ENCODE data around the gene SIPA1L3. TPM values are rescaled to one million over a fixed set of nuclear protein-coding genes. Genes with fewer than 3 reads are reported as not detected.

Gene SIPA1L3
- total and polyA plus RNA-seq, 12 donors, result 2.2 to 24.1 (median 11.8) TPM

DNA sequence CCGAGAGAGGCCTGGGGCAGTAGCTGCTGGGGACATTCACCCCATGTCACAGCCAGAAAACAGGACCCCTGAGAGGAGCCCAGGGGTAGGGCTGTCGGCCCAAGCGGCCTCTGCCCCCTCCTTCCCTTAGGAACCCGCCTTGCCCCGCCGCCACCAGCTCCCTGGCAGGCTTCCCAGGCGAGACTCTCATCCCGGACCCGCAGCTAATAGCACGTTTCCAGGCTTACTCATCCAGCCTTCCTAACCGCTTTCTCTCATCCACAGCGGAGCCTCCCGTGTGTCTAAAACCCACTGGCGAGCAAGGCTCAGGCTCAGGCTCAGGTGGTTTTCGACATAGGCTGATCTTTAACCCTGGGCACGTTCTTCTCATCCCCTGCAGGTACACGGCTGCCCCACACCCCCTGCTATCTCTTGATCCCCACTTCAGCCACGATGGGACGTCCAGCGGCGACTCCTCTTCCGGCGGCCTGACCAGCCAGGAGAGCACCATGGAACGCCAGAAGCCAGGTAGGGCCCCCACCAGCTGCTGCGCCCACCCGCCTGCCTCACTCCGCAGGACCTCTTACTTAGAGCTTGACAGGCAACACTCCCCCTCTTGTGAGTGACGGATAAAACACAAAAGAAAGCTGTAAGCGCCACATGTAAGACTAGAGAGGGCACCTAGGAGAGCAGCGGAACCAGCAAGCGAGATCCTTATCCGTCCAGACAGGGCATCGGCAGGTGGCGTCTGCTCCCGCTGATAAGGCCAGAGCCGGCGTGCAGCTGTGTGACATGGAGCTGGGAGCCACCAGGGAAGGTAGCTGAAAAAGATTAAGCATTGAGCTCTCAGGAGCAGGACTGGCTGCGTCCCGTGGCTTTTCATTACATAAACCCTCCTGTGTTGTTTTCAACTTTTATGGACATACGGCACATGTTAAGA, 245.7 kb downstream of the SIPA1L3 start:
- no peaks in the 10 kb centered on the region for H3K4me1 ChIP-seq (replicated peaks in 1 of 2)
- TF ChIP-seq POLR2A (IDR thresholded peaks at IDR 0.05), result no peak
- TF ChIP-seq, protein P1, sequence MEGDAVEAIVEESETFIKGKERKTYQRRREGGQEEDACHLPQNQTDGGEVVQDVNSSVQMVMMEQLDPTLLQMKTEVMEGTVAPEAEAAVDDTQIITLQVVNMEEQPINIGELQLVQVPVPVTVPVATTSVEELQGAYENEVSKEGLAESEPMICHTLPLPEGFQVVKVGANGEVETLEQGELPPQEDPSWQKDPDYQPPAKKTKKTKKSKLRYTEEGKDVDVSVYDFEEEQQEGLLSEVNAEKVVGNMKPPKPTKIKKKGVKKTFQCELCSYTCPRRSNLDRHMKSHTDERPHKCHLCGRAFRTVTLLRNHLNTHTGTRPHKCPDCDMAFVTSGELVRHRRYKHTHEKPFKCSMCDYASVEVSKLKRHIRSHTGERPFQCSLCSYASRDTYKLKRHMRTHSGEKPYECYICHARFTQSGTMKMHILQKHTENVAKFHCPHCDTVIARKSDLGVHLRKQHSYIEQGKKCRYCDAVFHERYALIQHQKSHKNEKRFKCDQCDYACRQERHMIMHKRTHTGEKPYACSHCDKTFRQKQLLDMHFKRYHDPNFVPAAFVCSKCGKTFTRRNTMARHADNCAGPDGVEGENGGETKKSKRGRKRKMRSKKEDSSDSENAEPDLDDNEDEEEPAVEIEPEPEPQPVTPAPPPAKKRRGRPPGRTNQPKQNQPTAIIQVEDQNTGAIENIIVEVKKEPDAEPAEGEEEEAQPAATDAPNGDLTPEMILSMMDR (IDR thresholded peaks at IDR 0.05), result no peak
- no peak overlapping the region for H3K27ac ChIP-seq
- peak in 1 of 7 donors; percentile 67 for DNase-seq
- intact Hi-C loops (cut with DNase I), result no loop called here
- no peaks in the 10 kb centered on the region for H3K27me3 ChIP-seq
- H3K4me3 ChIP-seq, result no peak overlapping the region
- WGBS, 4 donors, result 91 to 95% (median 93%) methylated on average over 33 to 40 of the region's 40 CpGs
- peaks cover 0 to 4% of the 10 kb centered on the region in 2 donors for H3K36me3 ChIP-seq (replicated peaks in 1 of 2)
- no peaks in the 10 kb centered on the region for H3K9me3 ChIP-seq (replicated peaks in 1 of 3)

DNA sequence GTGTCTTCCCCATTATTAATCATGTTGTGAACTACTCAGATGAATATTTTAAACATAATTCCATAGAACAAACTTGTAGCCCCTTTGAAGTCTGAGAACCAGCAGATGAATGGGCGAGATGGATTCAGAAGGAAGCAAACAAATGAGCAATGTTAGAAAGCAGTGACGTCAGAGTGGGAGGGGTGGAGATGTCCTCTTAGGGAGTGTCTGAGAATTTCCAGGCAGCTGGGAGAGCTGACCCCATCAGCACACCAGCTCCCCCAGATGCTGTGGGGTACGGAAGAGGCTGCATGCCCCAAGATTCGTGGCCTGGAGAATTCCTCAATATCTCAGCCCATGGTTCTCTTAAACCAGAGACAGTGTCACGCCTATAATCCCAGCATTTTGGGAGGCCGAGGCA, 248.4 kb downstream of the SIPA1L3 start:
- Histone ChIP-seq H3K27ac (no peak overlapping the region), H3K27me3 (no peaks in the 10 kb centered on the region), H3K36me3 (replicated peaks in 1 of 2) (peaks cover 0 to 4% of the 10 kb centered on the region in 2 donors), H3K9me3 (replicated peaks in 1 of 3) (no peaks in the 10 kb centered on the region), H3K4me3 (no peak overlapping the region), H3K4me1 (replicated peaks in 1 of 2) (no peaks in the 10 kb centered on the region)
- intact Hi-C loops (cut with DNase I), result no loop called here
- TF ChIP-seq POLR2A (IDR thresholded peaks at IDR 0.05), result no peak
- TF ChIP-seq, protein P1 (IDR thresholded peaks at IDR 0.05), result no peak
- WGBS, 4 donors, result 79 to 86% (median 82%) methylated on average over 6 of the region's 6 CpGs
- DNase-seq, result no peak

DNA sequence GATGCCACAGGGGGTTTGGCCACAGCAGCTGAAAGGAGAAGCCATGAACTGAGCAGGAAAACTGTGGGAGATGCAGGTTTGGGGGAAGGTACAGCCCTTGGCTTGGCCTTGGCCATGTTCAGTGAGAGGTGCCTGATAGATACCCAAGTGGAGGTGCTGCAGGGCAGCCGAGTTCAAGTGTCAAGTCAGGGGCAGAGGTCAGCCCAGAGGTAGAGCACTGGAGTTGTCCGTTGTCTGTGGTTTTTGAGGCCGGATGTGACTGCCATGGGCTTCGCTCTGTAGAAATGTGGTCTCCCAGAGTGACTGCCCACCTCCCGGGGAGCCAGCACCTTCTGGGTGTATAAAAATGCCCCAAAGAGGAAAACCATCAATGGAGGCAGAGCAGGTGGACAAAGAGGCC, 251.7 kb downstream of the SIPA1L3 start:
- DNase-seq, result no peak
- no peaks in the 10 kb centered on the region for H3K36me3 ChIP-seq (replicated peaks in 1 of 2)
- TF ChIP-seq, protein P1 (IDR thresholded peaks at IDR 0.05), result no peak
- TF ChIP-seq POLR2A (IDR thresholded peaks at IDR 0.05), result no peak
- no peaks in the 10 kb centered on the region for H3K4me1 ChIP-seq (replicated peaks in 1 of 2)
- intact Hi-C loops (cut with DNase I), result no loop called here
- H3K9me3 ChIP-seq (replicated peaks in 1 of 3), result no peaks in the 10 kb centered on the region
- H3K4me3 ChIP-seq, result no peak overlapping the region
- no peak overlapping the region for H3K27ac ChIP-seq
- WGBS, 4 donors, result 87 to 91% (median 91%) methylated on average over 4 to 5 of the region's 5 CpGs
- no peaks in the 10 kb centered on the region for H3K27me3 ChIP-seq

DNA sequence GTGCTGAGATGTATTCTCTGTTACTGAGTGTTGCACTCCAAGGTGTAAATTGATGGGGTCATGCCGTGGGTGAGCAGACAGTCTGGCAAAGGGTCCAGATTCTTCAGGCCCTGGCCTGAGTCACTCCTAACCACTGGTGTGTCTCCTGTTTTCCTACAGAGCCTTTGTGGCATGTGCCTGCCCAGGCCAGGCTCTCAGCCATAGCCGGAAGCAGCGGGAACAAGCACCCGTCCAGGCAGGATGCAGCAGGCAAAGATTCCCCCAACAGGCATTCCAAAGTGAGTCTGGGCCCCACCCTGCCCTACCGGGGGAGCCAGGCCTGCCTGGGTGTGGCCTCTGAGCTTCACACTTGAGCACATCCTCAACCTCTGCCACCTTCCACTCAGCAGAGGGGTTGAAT, 255.1 kb downstream of the SIPA1L3 start:
- intact Hi-C loops (cut with DNase I), result no loop called here
- no peak for DNase-seq
- no peak overlapping the region for H3K27ac ChIP-seq
- H3K4me3 ChIP-seq, result no peak overlapping the region
- WGBS, 4 donors, result 90 to 97% (median 96%) methylated on average over 4 to 5 of the region's 5 CpGs
- H3K36me3 ChIP-seq (replicated peaks in 1 of 2), result peaks cover 0 to 7% of the 10 kb centered on the region in 2 donors
- no peaks in the 10 kb centered on the region for H3K9me3 ChIP-seq (replicated peaks in 1 of 3)
- no peak for TF ChIP-seq POLR2A (IDR thresholded peaks at IDR 0.05)
- TF ChIP-seq, protein P1 (IDR thresholded peaks at IDR 0.05), result no peak
- H3K27me3 ChIP-seq, result no peaks in the 10 kb centered on the region
- H3K4me1 ChIP-seq (replicated peaks in 1 of 2), result no peaks in the 10 kb centered on the region

All from adrenal gland (tissue), 12 donors.